Astrocyte of the hippocampus (primary cell): Measurements from ENCODE around the gene EBF3.

ENCODE experiments used
- DNase-seq: peaks from one replicate; pipeline ENCODE4 v3.0.0; 2011; ENCODE audit warnings: low read depth, low spot score

Gene EBF3

GRCh38 chr10:129836253-129836652 is 127.8 kb downstream of the EBF3 start:
- no peak for DNase-seq

DNA sequence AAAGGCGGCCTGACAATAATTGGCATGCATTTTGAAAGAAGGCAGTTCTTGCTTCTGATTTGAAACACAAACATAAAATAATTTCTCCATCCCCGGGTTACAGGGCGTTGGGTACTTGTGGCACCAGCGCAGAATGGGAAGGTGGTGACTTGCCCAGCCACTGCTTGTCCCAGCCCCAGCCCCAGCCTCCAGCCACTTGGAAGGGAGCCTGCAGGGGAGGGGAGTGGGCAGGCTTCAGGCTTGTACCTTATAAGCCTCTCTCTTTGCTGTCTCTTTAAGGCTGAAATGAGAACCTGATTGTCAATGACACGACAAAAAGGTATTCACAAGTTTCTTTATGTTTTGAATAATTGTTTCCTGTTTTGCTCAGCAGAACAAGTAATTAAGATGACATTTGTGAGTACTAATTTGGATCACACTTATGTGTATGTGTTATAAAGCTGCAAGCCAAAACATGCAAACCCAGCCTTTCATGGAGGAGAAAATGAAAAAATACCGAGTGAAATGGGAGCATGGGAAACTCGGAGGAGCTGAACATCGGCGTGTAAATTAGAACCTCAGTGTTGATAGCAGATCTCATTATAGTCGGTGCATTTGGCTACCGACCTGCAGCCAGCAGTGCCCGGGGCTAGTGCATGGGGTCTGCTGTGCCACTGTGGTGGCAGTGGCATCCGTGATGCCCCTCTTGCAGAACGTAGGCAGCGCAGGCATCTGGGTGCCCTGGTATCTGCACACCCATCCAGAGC is 129.9 kb downstream of the EBF3 start:
- no peak for DNase-seq

GRCh38 chr10:129833468-129833950 is 130.6 kb downstream of the EBF3 start:
- DNase-seq, result no peak

DNA sequence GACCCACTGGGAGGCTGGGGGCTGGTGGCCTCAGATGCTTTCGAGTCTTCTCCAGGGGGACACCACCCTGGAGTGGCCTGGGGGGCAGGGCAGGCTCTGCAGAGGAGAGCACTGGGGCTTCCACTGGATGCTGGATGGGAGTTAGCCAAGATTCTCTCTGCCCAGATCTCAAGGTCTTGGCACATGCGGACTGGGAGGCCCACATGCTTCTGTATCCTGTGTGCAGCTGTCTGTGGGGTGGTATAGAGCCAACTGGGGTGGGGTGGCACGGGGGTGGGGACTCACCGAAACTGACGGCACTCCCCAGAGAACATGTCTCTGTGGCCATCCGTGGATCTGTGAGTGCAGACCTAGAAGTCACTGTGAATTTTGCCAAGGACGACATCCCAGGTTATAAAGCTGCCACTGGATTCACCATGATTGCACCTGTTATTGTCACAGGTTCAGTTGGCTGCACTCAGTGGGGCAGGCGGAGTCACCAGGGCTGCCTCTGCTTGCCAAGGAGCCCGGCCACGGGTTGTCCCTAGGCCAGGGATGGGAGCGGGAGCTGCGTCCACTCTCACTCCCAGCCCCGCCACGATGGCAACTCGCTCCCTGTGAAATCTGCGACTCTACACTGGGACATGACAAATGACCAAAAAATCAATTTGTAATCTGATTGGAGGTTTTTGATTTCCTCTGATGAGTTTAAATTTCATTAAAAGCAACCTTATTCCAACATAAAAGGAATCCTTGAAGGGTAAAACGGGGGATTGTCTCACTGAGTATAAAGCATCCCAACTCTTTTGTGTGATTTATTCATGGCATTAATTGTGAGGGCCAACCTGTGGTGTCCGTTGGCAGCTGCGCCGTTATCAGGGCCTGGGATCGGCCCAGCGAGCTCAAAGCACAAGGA is 131.3 kb downstream of the EBF3 start:
- no peak for DNase-seq

GRCh38 chr10:129831150-129831549 is 132.9 kb downstream of the EBF3 start:
- no peak for DNase-seq

GRCh38 chr10:129825826-129826225 is 138.2 kb downstream of the EBF3 start:
- DNase-seq, result no peak

DNA sequence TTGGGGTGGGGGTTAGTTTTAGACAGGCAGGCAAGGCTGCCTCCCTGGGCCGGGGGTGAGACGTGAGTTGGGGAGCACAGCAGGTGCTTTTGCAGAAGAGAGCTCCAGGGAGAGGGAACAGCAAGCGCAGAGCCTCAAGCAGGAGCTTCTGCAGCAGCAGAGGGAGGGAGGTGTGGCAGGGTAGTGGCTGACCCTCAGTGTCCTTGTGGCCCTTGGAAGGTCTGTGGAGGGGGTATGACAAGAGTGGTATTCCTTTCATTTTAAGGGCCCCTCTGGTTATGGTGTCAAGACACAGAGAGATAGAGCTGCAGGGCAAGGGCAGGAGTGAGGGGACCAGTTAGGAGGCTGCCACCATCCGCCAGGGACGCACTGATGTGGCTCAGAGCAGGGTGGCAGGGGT is 138.9 kb downstream of the EBF3 start:
- no peak for DNase-seq

GRCh38 chr10:129820451-129820850 is 143.6 kb downstream of the EBF3 start:
- no peak for DNase-seq

DNA sequence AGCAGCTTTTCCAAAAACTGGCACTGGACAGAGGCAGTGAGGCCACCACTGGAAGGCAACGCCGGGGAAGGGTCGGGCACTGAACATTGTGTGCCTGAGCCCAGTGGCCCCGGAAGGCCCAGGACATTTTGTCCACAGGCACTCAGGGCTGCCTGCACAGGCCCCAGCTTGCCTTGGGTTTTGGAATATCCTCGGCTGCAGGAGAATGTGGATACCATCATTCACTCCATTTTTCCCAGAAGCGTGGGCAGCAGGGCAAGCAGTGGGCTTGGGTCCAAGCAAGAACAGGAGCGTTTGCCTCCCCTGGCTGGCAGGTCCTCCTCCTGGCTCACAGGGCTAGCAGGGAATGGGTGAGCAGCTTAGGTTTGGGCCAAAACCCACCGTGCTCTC is 147.4 kb downstream of the EBF3 start:
- no peak for DNase-seq

GRCh38 chr10:129815898-129816655 is 148.0 kb downstream of the EBF3 start:
- DNase-seq, result no peak

DNA sequence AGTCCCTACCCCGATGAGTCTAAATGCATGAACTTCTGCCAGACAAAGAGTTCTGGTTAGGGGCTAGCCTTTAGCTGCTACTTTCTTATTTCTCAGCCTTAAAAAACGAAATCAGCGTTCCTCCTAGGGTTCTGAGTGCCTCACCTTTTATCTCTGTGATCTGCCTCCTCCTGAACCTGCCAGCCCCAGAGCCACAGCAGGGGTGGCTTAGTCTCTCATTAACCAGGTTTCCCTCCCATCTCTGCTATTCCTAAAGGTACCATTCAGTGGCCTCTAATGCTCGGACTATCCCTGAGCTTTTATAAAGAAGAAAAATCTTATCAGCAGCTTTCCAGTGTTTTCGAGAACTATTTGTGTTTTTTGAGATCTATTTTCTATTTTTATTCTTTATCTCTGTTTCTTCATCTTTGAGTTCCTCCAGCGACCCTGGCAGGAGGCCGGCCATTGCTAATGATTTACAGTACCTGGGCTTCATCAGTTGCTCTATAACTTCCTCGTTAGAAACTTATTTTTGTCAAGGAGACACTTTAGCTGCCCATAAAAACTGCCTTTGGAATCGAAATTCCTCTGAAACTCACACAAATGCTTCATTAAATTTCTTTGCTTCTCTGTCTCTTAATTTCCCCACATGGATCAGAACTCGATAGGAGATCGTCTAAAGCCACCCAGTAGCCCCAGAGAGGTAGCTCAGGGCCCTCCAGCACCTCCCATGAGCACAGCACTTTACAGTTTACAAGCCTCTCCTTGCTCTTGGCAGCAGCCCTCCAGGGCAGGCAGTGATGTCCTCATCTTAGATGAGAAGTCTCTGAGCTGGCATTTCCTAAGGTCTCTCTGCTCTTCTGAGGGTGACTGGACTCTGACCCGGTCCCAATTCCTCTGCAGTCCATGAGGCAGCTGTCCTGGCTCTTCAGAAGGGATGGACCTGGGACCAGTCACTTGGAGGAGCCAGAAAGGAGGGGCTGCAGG is 149.1 kb downstream of the EBF3 start:
- no peak for DNase-seq

DNA sequence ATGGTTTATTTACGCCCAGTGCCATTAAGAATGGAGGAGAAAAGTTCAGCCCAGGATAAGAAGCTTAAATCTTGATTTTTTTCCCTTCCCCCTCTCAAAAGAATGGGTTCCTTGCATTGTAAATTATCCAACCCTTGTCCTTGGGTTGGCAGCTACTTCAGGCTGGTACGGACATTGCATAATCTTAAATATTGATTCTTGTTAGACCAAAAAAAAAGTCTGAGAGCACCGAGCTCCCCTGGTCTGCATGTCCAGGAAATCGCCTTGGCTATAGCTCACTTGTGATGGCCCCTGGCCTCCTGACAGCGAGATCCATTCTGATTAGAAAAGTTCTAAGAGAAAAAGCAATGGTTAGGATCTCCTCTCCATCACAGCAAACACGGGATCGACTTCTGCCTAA is 151.7 kb downstream of the EBF3 start:
- no peak for DNase-seq

DNA sequence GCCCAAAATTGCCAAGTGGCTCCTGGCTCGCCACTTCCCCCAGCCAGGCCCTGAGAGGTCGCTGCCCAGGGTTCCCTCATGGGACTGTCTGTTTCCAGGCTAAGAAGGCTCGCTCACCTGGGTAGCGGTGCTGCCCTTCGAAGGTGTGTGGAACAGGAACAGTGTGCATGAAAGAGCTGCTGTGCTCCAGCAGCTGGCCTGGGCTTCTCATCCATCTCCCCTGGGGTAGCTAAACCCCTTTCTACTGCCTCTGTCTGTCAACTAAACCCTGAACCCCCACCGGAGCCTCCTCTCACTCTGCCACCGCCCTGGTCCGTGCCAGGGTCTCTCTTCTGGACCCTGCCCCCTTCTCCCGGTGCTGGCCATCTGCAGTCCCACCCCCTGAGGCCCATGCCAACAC is 152.9 kb downstream of the EBF3 start:
- DNase-seq, result no peak

GRCh38 chr10:129809841-129810240 is 154.2 kb downstream of the EBF3 start:
- no peak for DNase-seq

GRCh38 chr10:129809431-129809830 is 154.6 kb downstream of the EBF3 start:
- DNase-seq, result no peak

DNA sequence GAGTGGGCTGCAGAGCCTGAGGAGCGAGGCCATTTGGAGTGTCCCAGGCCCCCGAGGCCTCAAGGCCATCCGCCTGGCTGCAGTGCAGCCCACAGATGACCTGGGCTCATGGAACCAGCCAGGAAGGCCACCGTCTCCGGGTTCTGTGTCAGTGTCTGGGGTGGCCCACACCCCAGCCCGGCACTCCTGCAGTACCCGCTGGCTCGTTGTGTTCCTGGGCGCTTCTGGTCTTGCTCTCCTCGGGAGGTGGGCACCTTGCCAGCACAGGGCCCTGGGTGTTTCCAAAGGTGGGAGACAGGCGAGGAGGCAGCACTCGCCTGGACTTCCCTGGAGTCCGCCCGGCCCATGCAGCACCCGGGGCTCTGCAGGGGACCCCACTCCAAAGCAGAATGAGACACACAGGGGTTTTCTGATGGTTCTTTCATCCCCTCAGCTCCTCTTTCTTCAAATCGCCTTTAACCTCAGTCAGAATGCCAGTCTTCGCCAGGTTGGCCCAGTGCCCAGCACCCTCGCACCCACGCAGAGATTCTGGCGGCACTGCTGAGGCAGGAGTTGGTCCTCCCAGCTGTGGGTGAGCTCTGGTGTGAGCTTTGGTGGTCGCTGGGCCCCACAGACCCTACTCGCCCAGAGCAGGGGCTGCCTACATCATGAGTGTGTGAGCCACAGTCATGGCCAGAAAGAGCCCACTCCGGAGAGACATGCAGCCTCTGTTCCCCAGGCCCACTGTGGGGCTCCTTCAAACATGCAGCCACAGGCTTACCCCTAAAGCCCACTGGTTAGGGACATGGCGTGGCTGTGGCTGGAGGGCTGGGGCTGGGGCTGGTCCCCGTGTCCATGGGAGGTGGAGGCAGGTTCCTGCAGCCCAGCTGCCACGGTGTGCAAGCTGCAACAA is 155.7 kb downstream of the EBF3 start:
- no peak for DNase-seq

GRCh38 chr10:129807211-129807610 is 156.9 kb downstream of the EBF3 start:
- no peak for DNase-seq

- no peak for DNase-seq
These were observed 163.2 kb downstream of the EBF3 start for GRCh38 chr10:129800796-129801340.

DNA sequence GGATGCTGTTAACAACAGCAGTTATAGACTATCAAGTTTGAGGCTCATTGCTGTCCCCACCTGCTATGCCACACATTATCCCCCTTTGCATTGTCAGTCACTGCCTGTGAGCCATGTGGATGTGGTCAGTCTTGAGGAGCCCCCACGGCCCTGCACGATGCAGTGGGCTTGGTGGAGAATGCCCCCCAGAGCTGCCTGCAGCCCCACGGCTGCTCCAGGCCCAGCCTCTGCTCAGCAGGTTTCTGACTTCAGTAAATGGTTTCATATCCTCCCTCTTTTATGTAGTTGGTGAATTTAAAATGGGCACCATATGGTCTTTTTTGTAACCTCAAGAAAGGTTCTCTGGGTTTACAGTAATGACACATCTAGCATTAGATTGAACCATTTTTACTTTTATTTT is 164.1 kb downstream of the EBF3 start:
- no peak for DNase-seq
